CD4-positive, alpha-beta T cell (primary cell): ENCODE measurements around the gene SMIM10L2A. TPM values are rescaled to one million over a fixed set of nuclear protein-coding genes. Genes with fewer than 3 reads are reported as not detected.
"Not testable (repeated sequence)": the region's sequence is repeated elsewhere in the genome, so short reads cannot be mapped to it uniquely, and the experiment has no call there.

Source experiments
- ATAC-seq: fragments of 200-7000 bp; cut with Tn5 transposase; one replicate; pipeline ENCODE4 v1.10.0; 2022; ENCODE audit warnings: mild to moderate bottlenecking; ENCODE audit not compliant: poor library complexity
- CTCF ChIA-PET: fragments of 350-600 bp; sonication (Branson Sonifier 250); formaldehyde crosslinking; loops from one replicate; lab custom pipeline; 2021; ENCODE audit warnings: antibody characterized with exemption, inconsistent platforms; lab: Charles Lee
- POLR2A ChIA-PET: fragments of 350-600 bp; sonication (Branson Sonifier 250); formaldehyde crosslinking; loops from one replicate; lab custom pipeline; 2021; ENCODE audit warnings: antibody characterized with exemption, inconsistent platforms; lab: Charles Lee
- DNase-seq, 14 experiments: peaks; one replicate each; pipeline ENCODE4 v3.0.0-alpha.2; 2013 to 2020; ENCODE audit warnings: mixed read lengths in 2 of 14
- H3K27ac ChIP-seq, 2 donors: one replicate each; pipeline versions ENCODE4 v1.5.1 to v1.7.0; 2013; ENCODE audit warnings: low read length in 2 of 2, low read depth in 1 of 2, mild to moderate bottlenecking in 1 of 2
- H3K27me3 ChIP-seq, 2 experiments: 1 replicate in 1 of 2; 2 replicates in 1 of 2; pipeline versions ENCODE4 v1.6.1 to v1.7.0; 2013; ENCODE audit warnings: low read length in 2 of 2, control low read depth in 1 of 2, mild to moderate bottlenecking in 1 of 2, moderate library complexity in 1 of 2; ENCODE audit not compliant: insufficient read depth in 2 of 2, control insufficient read depth in 1 of 2
- H3K36me3 ChIP-seq: one replicate; pipeline ENCODE4 v1.6.1; 2013; ENCODE audit warnings: low read length, control low read depth; ENCODE audit not compliant: insufficient read depth
- H3K4me1 ChIP-seq: one replicate; pipeline ENCODE4 v1.6.1; 2013; ENCODE audit warnings: low read length, control low read depth; ENCODE audit not compliant: insufficient read depth
- H3K4me3 ChIP-seq: one replicate; pipeline ENCODE4 v1.5.1; 2013; ENCODE audit warnings: mild to moderate bottlenecking, low read length, moderate library complexity
- H3K9me3 ChIP-seq, 2 experiments: 1 replicate in 1 of 2; 2 replicates in 1 of 2; pipeline versions ENCODE4 v1.6.1 to v1.7.0; 2013; ENCODE audit warnings: low read length in 2 of 2, mild to moderate bottlenecking in 2 of 2, control low read depth in 1 of 2, moderate library complexity in 1 of 2; ENCODE audit not compliant: control insufficient read depth in 1 of 2, insufficient read depth in 1 of 2
- H3K27ac Mint-ChIP-seq: one replicate; pipeline ENCODE4 v1.8.0; 2020; ENCODE audit warnings: mixed read lengths
- H3K27me3 Mint-ChIP-seq: one replicate; pipeline ENCODE4 v1.8.0; 2021; ENCODE audit warnings: mixed read lengths
- H3K36me3 Mint-ChIP-seq: one replicate; pipeline ENCODE4 v1.8.0; 2021; ENCODE audit warnings: low read depth, mixed read lengths
- H3K4me1 Mint-ChIP-seq: one replicate; pipeline ENCODE4 v1.8.0; 2021; ENCODE audit warnings: low read depth, mixed read lengths
- H3K4me3 Mint-ChIP-seq: one replicate; pipeline ENCODE4 v1.8.0; 2020; ENCODE audit warnings: mild to moderate bottlenecking, mixed read lengths
- H3K9me3 Mint-ChIP-seq: one replicate; pipeline ENCODE4 v1.8.0; 2020; ENCODE audit warnings: mixed read lengths
- intact Hi-C, 2 experiments: fragments of 100-400 bp; cut with DNase I in 1 of 2; cut with micrococcal nuclease in 1 of 2; formaldehyde crosslinking; loops; one replicate each; pipeline versions ENCODE4 v1.15.1 to v1.9.0; 2023 to 2025; cut with DNase I, micrococcal nuclease
- total RNA-seq, 174 experiments: library from RNA in 2 of 174; stranded (reverse) in 2 of 174; gene quantifications; one replicate each; pipeline ENCODE4 v1.2.3 and lab custom pipeline; 2021 to 2026
- TF ChIP-seq, protein P1 (sequence below): fragments of 200-600 bp; IDR thresholded peaks from one replicate; pipeline ENCODE4 v1.8.0; 2022; ENCODE audit warnings: antibody characterized with exemption, mild to moderate bottlenecking

The SMIM10L2A gene
- total RNA-seq, 2 experiments from 2014 or later: 1.1 to 1.3 TPM

DNA sequence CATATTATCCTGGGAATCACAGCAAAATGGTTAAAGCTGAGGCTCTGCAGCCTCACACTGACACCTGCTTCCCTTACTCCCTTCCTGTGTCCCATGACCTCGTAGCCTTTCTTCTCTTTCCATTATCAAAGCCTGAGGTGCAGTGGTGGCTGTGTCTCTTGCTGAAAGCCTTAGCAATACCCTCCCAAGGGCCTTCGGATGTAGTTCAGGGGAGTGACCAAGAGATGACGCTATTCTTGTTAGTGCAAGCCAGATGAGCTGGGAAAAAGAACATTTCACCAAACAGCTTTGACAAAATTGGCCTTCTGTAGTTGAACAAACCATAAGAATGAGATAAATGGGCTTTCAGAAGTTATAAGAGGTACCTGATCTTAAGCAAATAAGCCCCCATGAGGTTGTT lies 31.6 kb downstream of the SMIM10L2A start:
- no peaks in the 10 kb centered on the region for H3K36me3 Mint-ChIP-seq
- Histone ChIP-seq H3K36me3 (no peaks in the 10 kb centered on the region), H3K9me3 (no peaks in the 10 kb centered on the region), H3K27me3 (no peaks in the 10 kb centered on the region), H3K4me1 (no peaks in the 10 kb centered on the region), H3K27ac (no peak overlapping the region), H3K4me3 (no peak overlapping the region)
- H3K9me3 Mint-ChIP-seq: no peaks in the 10 kb centered on the region
- no peaks in the 10 kb centered on the region for H3K4me1 Mint-ChIP-seq
- DNase-seq: no peak
- TF ChIP-seq, protein P1, sequence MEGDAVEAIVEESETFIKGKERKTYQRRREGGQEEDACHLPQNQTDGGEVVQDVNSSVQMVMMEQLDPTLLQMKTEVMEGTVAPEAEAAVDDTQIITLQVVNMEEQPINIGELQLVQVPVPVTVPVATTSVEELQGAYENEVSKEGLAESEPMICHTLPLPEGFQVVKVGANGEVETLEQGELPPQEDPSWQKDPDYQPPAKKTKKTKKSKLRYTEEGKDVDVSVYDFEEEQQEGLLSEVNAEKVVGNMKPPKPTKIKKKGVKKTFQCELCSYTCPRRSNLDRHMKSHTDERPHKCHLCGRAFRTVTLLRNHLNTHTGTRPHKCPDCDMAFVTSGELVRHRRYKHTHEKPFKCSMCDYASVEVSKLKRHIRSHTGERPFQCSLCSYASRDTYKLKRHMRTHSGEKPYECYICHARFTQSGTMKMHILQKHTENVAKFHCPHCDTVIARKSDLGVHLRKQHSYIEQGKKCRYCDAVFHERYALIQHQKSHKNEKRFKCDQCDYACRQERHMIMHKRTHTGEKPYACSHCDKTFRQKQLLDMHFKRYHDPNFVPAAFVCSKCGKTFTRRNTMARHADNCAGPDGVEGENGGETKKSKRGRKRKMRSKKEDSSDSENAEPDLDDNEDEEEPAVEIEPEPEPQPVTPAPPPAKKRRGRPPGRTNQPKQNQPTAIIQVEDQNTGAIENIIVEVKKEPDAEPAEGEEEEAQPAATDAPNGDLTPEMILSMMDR: no peak
- H3K27me3 Mint-ChIP-seq: no peaks in the 10 kb centered on the region
- ATAC-seq: no peak
- no peak overlapping the region for H3K27ac Mint-ChIP-seq
- CTCF ChIA-PET: interaction anchor here (0.9 kb wide), 1 partner anchor 11 kb away, joined by 3 read pairs; no protein-coding TSS in a partner anchor
- intact Hi-C loops: no loop called here
- H3K4me3 Mint-ChIP-seq: no peak overlapping the region
- POLR2A ChIA-PET: no interaction called here

DNA sequence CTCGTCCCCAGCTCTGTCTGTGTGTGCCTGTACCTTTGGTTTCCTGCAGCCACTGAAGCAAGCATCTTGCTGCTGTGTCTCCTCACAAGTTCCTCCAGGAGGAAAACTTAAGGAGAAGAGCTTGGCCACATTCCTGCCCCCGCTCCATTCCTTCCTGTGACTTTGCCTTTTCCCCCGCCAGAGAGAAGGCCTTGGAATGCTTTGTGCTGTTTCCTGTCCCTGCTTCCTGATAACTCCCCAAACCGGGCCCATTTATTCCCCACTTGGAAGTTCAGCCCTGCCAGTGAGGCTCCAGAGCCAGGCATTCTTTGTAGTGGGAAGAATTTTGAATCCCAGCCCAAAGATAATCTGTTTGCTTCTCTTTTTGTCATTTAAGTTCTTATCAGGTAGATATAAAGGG lies 33.1 kb downstream of the SMIM10L2A start:
- DNase-seq: no peak
- Histone ChIP-seq H3K27ac (no peak overlapping the region), H3K27me3 (no peaks in the 10 kb centered on the region), H3K9me3 (no peaks in the 10 kb centered on the region), H3K4me3 (no peak overlapping the region), H3K36me3 (no peaks in the 10 kb centered on the region), H3K4me1 (no peaks in the 10 kb centered on the region)
- POLR2A ChIA-PET: no interaction called here
- ATAC-seq: no peak
- CTCF ChIA-PET: no interaction called here
- Mint-ChIP-seq H3K27me3 (no peaks in the 10 kb centered on the region), H3K4me1 (no peaks in the 10 kb centered on the region), H3K36me3 (no peaks in the 10 kb centered on the region), H3K27ac (no peak overlapping the region), H3K4me3 (no peak overlapping the region), H3K9me3 (no peaks in the 10 kb centered on the region)
- TF ChIP-seq, protein P1: no peak
- intact Hi-C loops: no loop called here

DNA sequence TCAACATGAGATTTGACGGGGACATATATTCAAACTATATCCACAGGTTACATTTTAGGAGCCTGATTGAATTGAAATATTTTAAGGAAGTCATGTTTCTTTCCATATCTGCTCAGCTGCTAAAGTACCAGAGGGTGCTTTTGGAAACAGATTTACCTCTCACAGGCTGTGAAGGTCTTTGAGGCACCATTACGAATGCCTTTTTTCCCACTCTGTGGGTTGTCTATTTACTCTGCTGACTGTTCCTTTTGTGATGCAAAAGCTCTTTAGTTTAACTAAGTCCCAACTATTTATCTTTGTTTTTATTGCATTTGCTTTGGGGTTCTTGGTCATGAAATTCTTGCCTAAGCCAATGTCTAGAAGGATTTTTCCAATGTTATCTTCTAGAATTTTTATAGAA lies 40.0 kb downstream of the SMIM10L2A start:
- intact Hi-C loops, CTCF ChIA-PET, POLR2A ChIA-PET: not testable (repeated sequence)

DNA sequence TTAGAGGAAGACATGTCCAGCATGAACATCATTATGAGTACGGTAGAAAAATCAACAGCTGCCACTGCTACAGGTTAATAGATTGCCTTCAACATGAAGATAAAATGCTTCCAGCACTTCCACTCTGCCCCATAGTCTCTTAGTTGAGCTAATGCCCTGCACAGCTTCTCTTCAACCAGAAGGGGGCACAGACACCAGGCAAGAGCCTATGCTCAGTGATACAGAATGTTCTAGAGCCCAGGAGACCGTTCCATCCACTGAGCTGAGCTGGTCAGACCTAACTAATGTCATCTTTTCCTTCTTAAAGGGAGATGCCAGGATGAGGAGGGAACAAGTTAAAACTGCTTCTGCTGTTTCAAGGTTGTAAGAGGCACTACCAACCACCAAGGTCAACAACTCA lies 42.2 kb downstream of the SMIM10L2A start:
- ChIA-PET CTCF (interaction anchor here (1.6 kb wide), 1 partner anchor 10 kb away, joined by 3 read pairs; no protein-coding TSS in a partner anchor), POLR2A (no interaction called here)
- Mint-ChIP-seq H3K27me3 (no peaks in the 10 kb centered on the region), H3K36me3 (no peaks in the 10 kb centered on the region), H3K4me1 (no peaks in the 10 kb centered on the region), H3K4me3 (no peak overlapping the region), H3K27ac (no peak overlapping the region), H3K9me3 (no peaks in the 10 kb centered on the region)
- Histone ChIP-seq H3K4me3 (no peak overlapping the region), H3K27ac (no peak overlapping the region), H3K4me1 (no peaks in the 10 kb centered on the region), H3K27me3 (no peaks in the 10 kb centered on the region), H3K36me3 (no peaks in the 10 kb centered on the region), H3K9me3 (no peaks in the 10 kb centered on the region)
- ATAC-seq: no peak
- TF ChIP-seq, protein P1: no peak
- DNase-seq: peak in 3 of 14 experiments; percentile 4 to 12 (median 4)
- intact Hi-C loops: no loop called here

More for the DNA sequence above, 40.0 kb downstream of the SMIM10L2A start:
- H3K9me3 Mint-ChIP-seq, DNase-seq, H3K4me3 Mint-ChIP-seq, H3K27me3 Mint-ChIP-seq, H3K27me3 ChIP-seq, H3K27ac ChIP-seq, H3K4me1 Mint-ChIP-seq, H3K27ac Mint-ChIP-seq, H3K4me3 ChIP-seq, H3K36me3 ChIP-seq, H3K9me3 ChIP-seq, ATAC-seq, H3K36me3 Mint-ChIP-seq, H3K4me1 ChIP-seq: not testable (repeated sequence)
